ENCODE measurements around the gene MBOAT2. TPM values are rescaled to one million over a fixed set of nuclear protein-coding genes. Genes with fewer than 3 reads are reported as not detected.

Gene MBOAT2
- total RNA-seq, 1 donor from 2014 or later, result 94.7 TPM

GRCh38 chr2:8999102-8999446 is 4.4 kb downstream of the MBOAT2 start:
- DNase-seq (ENCODE audit: extremely low spot score, unreplicated experiment), result no peak
- Mint-ChIP-seq H3K36me3 (ENCODE audit: unreplicated experiment) (no peaks in the 10 kb centered on the region), H3K4me1 (ENCODE audit: unreplicated experiment) (peaks cover 66% of the 10 kb centered on the region), H3K27ac (ENCODE audit: unreplicated experiment) (no peak overlapping the region), H3K9me3 (ENCODE audit: unreplicated experiment) (no peaks in the 10 kb centered on the region), H3K27me3 (ENCODE audit: unreplicated experiment) (no peaks in the 10 kb centered on the region), H3K4me3 (ENCODE audit: unreplicated experiment) (no peak overlapping the region)
- TF ChIP-seq, protein P1, sequence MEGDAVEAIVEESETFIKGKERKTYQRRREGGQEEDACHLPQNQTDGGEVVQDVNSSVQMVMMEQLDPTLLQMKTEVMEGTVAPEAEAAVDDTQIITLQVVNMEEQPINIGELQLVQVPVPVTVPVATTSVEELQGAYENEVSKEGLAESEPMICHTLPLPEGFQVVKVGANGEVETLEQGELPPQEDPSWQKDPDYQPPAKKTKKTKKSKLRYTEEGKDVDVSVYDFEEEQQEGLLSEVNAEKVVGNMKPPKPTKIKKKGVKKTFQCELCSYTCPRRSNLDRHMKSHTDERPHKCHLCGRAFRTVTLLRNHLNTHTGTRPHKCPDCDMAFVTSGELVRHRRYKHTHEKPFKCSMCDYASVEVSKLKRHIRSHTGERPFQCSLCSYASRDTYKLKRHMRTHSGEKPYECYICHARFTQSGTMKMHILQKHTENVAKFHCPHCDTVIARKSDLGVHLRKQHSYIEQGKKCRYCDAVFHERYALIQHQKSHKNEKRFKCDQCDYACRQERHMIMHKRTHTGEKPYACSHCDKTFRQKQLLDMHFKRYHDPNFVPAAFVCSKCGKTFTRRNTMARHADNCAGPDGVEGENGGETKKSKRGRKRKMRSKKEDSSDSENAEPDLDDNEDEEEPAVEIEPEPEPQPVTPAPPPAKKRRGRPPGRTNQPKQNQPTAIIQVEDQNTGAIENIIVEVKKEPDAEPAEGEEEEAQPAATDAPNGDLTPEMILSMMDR (IDR thresholded peaks at IDR 0.05), result no peak

GRCh38 chr2:8998418-8999101 is 4.9 kb downstream of the MBOAT2 start:
- Mint-ChIP-seq H3K27me3 (ENCODE audit: unreplicated experiment) (no peaks in the 10 kb centered on the region), H3K27ac (ENCODE audit: unreplicated experiment) (no peak overlapping the region), H3K4me1 (ENCODE audit: unreplicated experiment) (peaks cover 71% of the 10 kb centered on the region), H3K36me3 (ENCODE audit: unreplicated experiment) (no peaks in the 10 kb centered on the region), H3K4me3 (ENCODE audit: unreplicated experiment) (no peak overlapping the region), H3K9me3 (ENCODE audit: unreplicated experiment) (no peaks in the 10 kb centered on the region)
- DNase-seq (ENCODE audit: extremely low spot score, unreplicated experiment), result no peak
- TF ChIP-seq, protein P1 (IDR thresholded peaks at IDR 0.05), result no peak

DNA sequence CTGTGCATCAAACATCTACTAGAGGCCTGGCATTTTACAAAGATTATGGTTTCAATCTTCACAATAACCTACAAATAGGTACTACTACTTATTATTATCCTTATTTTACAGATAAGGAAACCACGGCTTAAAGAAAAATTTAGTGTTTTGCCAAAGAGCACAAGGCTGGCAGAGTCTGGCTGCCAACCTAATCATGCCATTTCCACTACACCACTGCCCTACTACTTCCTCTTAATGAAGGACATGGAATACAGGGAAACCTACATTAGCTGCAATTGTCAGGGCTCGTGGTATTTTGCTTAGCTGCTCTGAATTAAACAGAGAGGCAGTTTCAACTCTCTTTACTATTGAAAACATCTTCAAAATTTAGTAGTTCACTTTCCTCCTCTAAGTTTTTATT is 5.9 kb downstream of the MBOAT2 start:
- Mint-ChIP-seq H3K9me3 (ENCODE audit: unreplicated experiment) (no peaks in the 10 kb centered on the region), H3K4me3 (ENCODE audit: unreplicated experiment) (no peak overlapping the region), H3K27ac (ENCODE audit: unreplicated experiment) (no peak overlapping the region), H3K27me3 (ENCODE audit: unreplicated experiment) (no peaks in the 10 kb centered on the region), H3K4me1 (ENCODE audit: unreplicated experiment) (peaks cover 72% of the 10 kb centered on the region), H3K36me3 (ENCODE audit: unreplicated experiment) (no peaks in the 10 kb centered on the region)
- DNase-seq (ENCODE audit: extremely low spot score, unreplicated experiment), result no peak
- TF ChIP-seq, protein P1 (IDR thresholded peaks at IDR 0.05), result no peak

DNA sequence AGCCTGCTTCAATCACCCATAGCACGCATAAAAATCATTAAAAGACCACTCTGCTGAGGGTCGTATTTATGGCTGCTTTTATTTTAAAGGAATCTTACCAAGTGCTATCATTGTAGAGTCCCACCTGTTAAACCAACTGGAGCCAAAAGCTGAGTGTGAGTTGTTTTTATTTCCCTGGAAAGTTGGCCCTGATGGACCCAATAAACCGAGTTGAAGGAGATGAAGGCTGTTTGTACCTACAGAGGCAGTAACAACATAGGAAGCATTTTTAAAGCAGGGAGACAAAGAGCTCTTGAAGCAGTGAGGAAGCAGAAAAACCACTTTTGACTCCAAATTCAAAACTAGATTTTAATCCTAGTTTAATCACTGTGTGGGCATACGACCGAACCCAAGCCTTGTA is 6.4 kb downstream of the MBOAT2 start:
- TF ChIP-seq, protein P1 (IDR thresholded peaks at IDR 0.05), result no peak
- no peaks in the 10 kb centered on the region for H3K36me3 Mint-ChIP-seq (ENCODE audit: unreplicated experiment)
- H3K4me3 Mint-ChIP-seq (ENCODE audit: unreplicated experiment), result no peak overlapping the region
- no peak for DNase-seq (ENCODE audit: extremely low spot score, unreplicated experiment)
- H3K27me3 Mint-ChIP-seq (ENCODE audit: unreplicated experiment), result no peaks in the 10 kb centered on the region
- no peak overlapping the region for H3K27ac Mint-ChIP-seq (ENCODE audit: unreplicated experiment)
- H3K4me1 Mint-ChIP-seq (ENCODE audit: unreplicated experiment), result peaks cover 67% of the 10 kb centered on the region
- no peaks in the 10 kb centered on the region for H3K9me3 Mint-ChIP-seq (ENCODE audit: unreplicated experiment)

- no peak overlapping the region for H3K27ac Mint-ChIP-seq (ENCODE audit: unreplicated experiment)
- H3K36me3 Mint-ChIP-seq (ENCODE audit: unreplicated experiment), result no peaks in the 10 kb centered on the region
- H3K4me1 Mint-ChIP-seq (ENCODE audit: unreplicated experiment), result peaks cover 56% of the 10 kb centered on the region
- no peak for DNase-seq (ENCODE audit: extremely low spot score, unreplicated experiment)
- H3K27me3 Mint-ChIP-seq (ENCODE audit: unreplicated experiment), result no peaks in the 10 kb centered on the region
- TF ChIP-seq, protein P1 (IDR thresholded peaks at IDR 0.05), result no peak
- H3K4me3 Mint-ChIP-seq (ENCODE audit: unreplicated experiment), result no peak overlapping the region
- H3K9me3 Mint-ChIP-seq (ENCODE audit: unreplicated experiment), result no peaks in the 10 kb centered on the region
Measured at GRCh38 chr2:8996006-8996405, 7.5 kb downstream of the MBOAT2 start.
